Endothelial cell of umbilical vein (primary cell): ENCODE data around the gene EXOC3L1.
A peak's percentile ranks its signal among the peaks of the same experiment; 100 is the strongest.

Experiments used
- CTCF ChIP-seq, 2 donors: IDR thresholded peaks; 1 replicate in 1 of 2; 2 replicates in 1 of 2; pipeline ENCODE4 v1.5.1; 2011; ENCODE audit warnings: low read length in 2 of 2, mild to moderate bottlenecking in 2 of 2, moderate library complexity in 2 of 2, control low read depth in 1 of 2, inconsistent platforms in 1 of 2, low read depth in 1 of 2; ENCODE audit not compliant: insufficient read depth in 1 of 2; ENCODE audit errors: extremely low read depth in 1 of 2
- POLR2AphosphoS5 ChIP-seq: IDR thresholded peaks from 2 replicates; pipeline ENCODE4 v1.6.1; 2012; ENCODE audit warnings: low read depth, mild to moderate bottlenecking, control low read depth, low read length, moderate library complexity; ENCODE audit not compliant: insufficient read depth

- peak; percentile 92 to 96 for TF ChIP-seq CTCF (IDR thresholded peaks at IDR 0.05; ENCODE audit: extremely low read depth in 1 of 2, insufficient read depth in 1 of 2, low read depth in 1 of 2, low read length in 2 of 2)
- TF ChIP-seq POLR2AphosphoS5, result no peak
These were observed 8.3 kb upstream of the EXOC3L1 start for GRCh38 chr16:67198238-67198734.
